ENCODE results near the gene TAS2R42. TPM values are rescaled to one million over a fixed set of nuclear protein-coding genes. Genes with fewer than 3 reads are reported as not detected.

Gene TAS2R42
- not detected for polyA plus RNA-seq (2013, experiment 1 of 2)
- polyA plus RNA-seq (2013, experiment 2 of 2) = not detected

DNA sequence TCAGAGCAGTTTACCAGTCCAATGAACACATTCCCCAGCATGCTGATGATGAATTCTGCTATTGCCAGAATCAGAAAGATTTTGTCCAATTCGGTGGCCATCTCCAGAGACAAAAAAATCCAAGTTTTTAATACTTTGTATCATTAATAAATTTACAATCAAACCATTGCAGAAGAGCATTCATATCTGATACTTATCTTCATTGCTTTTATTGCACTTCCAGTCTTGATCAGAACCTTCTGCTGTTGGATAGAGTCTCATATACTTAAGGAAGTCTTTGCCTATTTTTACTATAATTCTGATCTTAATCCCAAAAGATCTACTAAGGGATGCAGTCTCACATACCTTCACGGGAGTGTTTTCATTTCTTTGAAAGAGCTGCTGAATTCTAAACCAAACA is at the start of gene TAS2R42:
Gene TAS2R42, minus strand, starts transcription at position 101 of the 400 bp plus-strand sequence. Its CDS starts 0 bp downstream, at position 101.
- H2BK12ac ChIP-seq (ENCODE audit: low read length in 2 of 2) = no peak within 1 kb of the TSS
- H3K14ac ChIP-seq (ENCODE audit: low read length in 2 of 2) = no peak within 1 kb of the TSS
- no peaks in the 10 kb centered on the region for H3K27me3 ChIP-seq (ENCODE audit: control insufficient read depth in 1 of 2, insufficient read depth in 1 of 2, low read length in 2 of 2)
- no peak within 1 kb of the TSS for H4K8ac ChIP-seq (ENCODE audit: low read length)
- no peak within 1 kb of the TSS for H3K4me3 ChIP-seq (ENCODE audit: insufficient read depth in 1 of 2, low read depth in 1 of 2, low read length in 2 of 2)
- H3K27ac ChIP-seq (ENCODE audit: low read length, poor library complexity, severe bottlenecking) = no peak within 1 kb of the TSS
- no peak within 1 kb of the TSS for H3K9ac ChIP-seq (ENCODE audit: low read length)
- no peak within 1 kb of the TSS for H4K91ac ChIP-seq (ENCODE audit: low read length)
- H3K4ac ChIP-seq (ENCODE audit: low read depth in 1 of 2, low read length in 2 of 2) = no peak within 1 kb of the TSS
- H2AK5ac ChIP-seq (ENCODE audit: low read length, severe bottlenecking) = no peak within 1 kb of the TSS
- H3K9me3 ChIP-seq (ENCODE audit: control insufficient read depth, low read length) = no peaks in the 10 kb centered on the region
- no peak within 1 kb of the TSS for H3K4me2 ChIP-seq (ENCODE audit: low read length, poor library complexity, severe bottlenecking)
- H2AFZ ChIP-seq (ENCODE audit: low read depth, low read length) = no peak within 1 kb of the TSS
- no peak for DNase-seq
- H2BK15ac ChIP-seq (ENCODE audit: low read depth, poor library complexity, severe bottlenecking) = no peak within 1 kb of the TSS
- H2BK120ac ChIP-seq (ENCODE audit: low read depth, low read length) = no peak within 1 kb of the TSS
- H3K36me3 ChIP-seq (ENCODE audit: control insufficient read depth in 1 of 2, insufficient read depth in 2 of 2, low read depth in 1 of 2, low read length in 2 of 2) = no peaks in the 10 kb centered on the region
- no peaks in the 10 kb centered on the region for H3K4me1 ChIP-seq (ENCODE audit: control insufficient read depth, insufficient read depth, low read depth, low read length)
- no peaks in the 10 kb centered on the region for H3K79me1 ChIP-seq (replicated peaks; ENCODE audit: low read length, poor library complexity, severe bottlenecking)
- no peak within 1 kb of the TSS for H2BK5ac ChIP-seq (ENCODE audit: low read depth, low read length, poor library complexity, severe bottlenecking)
- WGBS = 92% methylated on average over 2 of the region's 2 CpGs
- H3K23ac ChIP-seq (ENCODE audit: low read length in 2 of 2) = no peak within 1 kb of the TSS
- H3K18ac ChIP-seq (ENCODE audit: low read depth in 1 of 2, low read length in 2 of 2) = no peak within 1 kb of the TSS

DNA sequence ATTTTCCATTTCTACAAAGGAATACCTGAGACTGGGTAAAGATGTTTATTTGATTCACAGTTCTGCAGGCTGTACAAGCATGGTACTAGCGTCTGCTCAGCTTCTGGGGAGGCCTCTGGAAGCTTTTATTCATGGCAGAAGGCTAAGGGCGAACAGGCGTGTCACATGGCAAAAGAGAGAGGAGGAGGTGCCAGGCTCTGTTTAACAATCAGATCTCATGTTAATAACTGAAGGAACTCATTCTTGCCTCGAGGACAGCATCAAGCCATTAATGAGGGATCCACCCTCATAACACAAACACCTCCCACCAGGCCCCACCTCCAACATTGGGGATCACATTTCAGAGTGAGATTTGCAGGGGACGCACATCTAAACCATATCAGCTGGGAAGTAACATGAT is 46.8 kb upstream of the TAS2R42 start:
- H3K4me3 ChIP-seq (ENCODE audit: insufficient read depth in 1 of 2, low read depth in 1 of 2, low read length in 2 of 2) = no peak overlapping the region
- no peak overlapping the region for H2AFZ ChIP-seq (ENCODE audit: low read depth, low read length)
- no peak overlapping the region for H2BK12ac ChIP-seq (ENCODE audit: low read length in 2 of 2)
- H3K4me1 ChIP-seq (ENCODE audit: control insufficient read depth, insufficient read depth, low read depth, low read length) = no peaks in the 10 kb centered on the region
- H3K23ac ChIP-seq (ENCODE audit: low read length in 2 of 2) = no peak overlapping the region
- no peak overlapping the region for H2BK120ac ChIP-seq (ENCODE audit: low read depth, low read length)
- no peak overlapping the region for H3K18ac ChIP-seq (ENCODE audit: low read depth in 1 of 2, low read length in 2 of 2)
- H3K27ac ChIP-seq (ENCODE audit: low read length, poor library complexity, severe bottlenecking) = no peak overlapping the region
- no peaks in the 10 kb centered on the region for H3K27me3 ChIP-seq (ENCODE audit: control insufficient read depth in 1 of 2, insufficient read depth in 1 of 2, low read length in 2 of 2)
- WGBS = 76% methylated on average over 5 of the region's 5 CpGs
- H2BK15ac ChIP-seq (ENCODE audit: low read depth, poor library complexity, severe bottlenecking) = no peak overlapping the region
- H2BK5ac ChIP-seq (ENCODE audit: low read depth, low read length, poor library complexity, severe bottlenecking) = no peak overlapping the region
- H3K79me1 ChIP-seq (replicated peaks; ENCODE audit: low read length, poor library complexity, severe bottlenecking) = no peaks in the 10 kb centered on the region
- no peak overlapping the region for H4K8ac ChIP-seq (ENCODE audit: low read length)
- H3K9ac ChIP-seq (ENCODE audit: low read length) = no peak overlapping the region
- no peak overlapping the region for H2AK5ac ChIP-seq (ENCODE audit: low read length, severe bottlenecking)
- no peaks in the 10 kb centered on the region for H3K9me3 ChIP-seq (ENCODE audit: control insufficient read depth, low read length)
- no peak overlapping the region for H3K4me2 ChIP-seq (ENCODE audit: low read length, poor library complexity, severe bottlenecking)
- H3K4ac ChIP-seq (ENCODE audit: low read depth in 1 of 2, low read length in 2 of 2) = no peak overlapping the region
- H3K14ac ChIP-seq (ENCODE audit: low read length in 2 of 2) = no peak overlapping the region
- no peak overlapping the region for H4K91ac ChIP-seq (ENCODE audit: low read length)
- DNase-seq = no peak
- no peaks in the 10 kb centered on the region for H3K36me3 ChIP-seq (ENCODE audit: control insufficient read depth in 1 of 2, insufficient read depth in 2 of 2, low read depth in 1 of 2, low read length in 2 of 2)

GRCh38 chr12:11228296-11228879 is 41.7 kb upstream of the TAS2R42 start:
- Histone ChIP-seq H2BK15ac (ENCODE audit: low read depth, poor library complexity, severe bottlenecking) (no peak overlapping the region), H3K4me2 (ENCODE audit: low read length, poor library complexity, severe bottlenecking) (no peak overlapping the region), H3K27ac (ENCODE audit: low read length, poor library complexity, severe bottlenecking) (no peak overlapping the region), H3K18ac (ENCODE audit: low read depth in 1 of 2, low read length in 2 of 2) (no peak overlapping the region), H3K27me3 (ENCODE audit: control insufficient read depth in 1 of 2, insufficient read depth in 1 of 2, low read length in 2 of 2) (no peaks in the 10 kb centered on the region), H3K14ac (ENCODE audit: low read length in 2 of 2) (no peak overlapping the region), H4K8ac (ENCODE audit: low read length) (no peak overlapping the region), H2BK12ac (ENCODE audit: low read length in 2 of 2) (no peak overlapping the region), H2AFZ (ENCODE audit: low read depth, low read length) (no peak overlapping the region), H3K23ac (ENCODE audit: low read length in 2 of 2) (no peak overlapping the region), H2BK120ac (ENCODE audit: low read depth, low read length) (no peak overlapping the region), H2BK5ac (ENCODE audit: low read depth, low read length, poor library complexity, severe bottlenecking) (no peak overlapping the region), H3K36me3 (ENCODE audit: control insufficient read depth in 1 of 2, insufficient read depth in 2 of 2, low read depth in 1 of 2, low read length in 2 of 2) (no peaks in the 10 kb centered on the region), H2AK5ac (ENCODE audit: low read length, severe bottlenecking) (no peak overlapping the region), H3K4me3 (ENCODE audit: insufficient read depth in 1 of 2, low read depth in 1 of 2, low read length in 2 of 2) (no peak overlapping the region), H4K91ac (ENCODE audit: low read length) (no peak overlapping the region), H3K4me1 (ENCODE audit: control insufficient read depth, insufficient read depth, low read depth, low read length) (no peaks in the 10 kb centered on the region), H3K9me3 (ENCODE audit: control insufficient read depth, low read length) (no peaks in the 10 kb centered on the region), H3K4ac (ENCODE audit: low read depth in 1 of 2, low read length in 2 of 2) (no peak overlapping the region), H3K9ac (ENCODE audit: low read length) (no peak overlapping the region), H3K79me1 (replicated peaks; ENCODE audit: low read length, poor library complexity, severe bottlenecking) (no peaks in the 10 kb centered on the region)
- WGBS = 20% methylated on average over 4 of the region's 5 CpGs
- peak; percentile 45 for DNase-seq

- Histone ChIP-seq H3K36me3 (ENCODE audit: control insufficient read depth in 1 of 2, insufficient read depth in 2 of 2, low read depth in 1 of 2, low read length in 2 of 2) (no peaks in the 10 kb centered on the region), H3K27ac (ENCODE audit: low read length, poor library complexity, severe bottlenecking) (no peak overlapping the region), H3K14ac (ENCODE audit: low read length in 2 of 2) (no peak overlapping the region), H3K23ac (ENCODE audit: low read length in 2 of 2) (no peak overlapping the region), H3K18ac (ENCODE audit: low read depth in 1 of 2, low read length in 2 of 2) (no peak overlapping the region), H2BK15ac (ENCODE audit: low read depth, poor library complexity, severe bottlenecking) (no peak overlapping the region), H2BK5ac (ENCODE audit: low read depth, low read length, poor library complexity, severe bottlenecking) (no peak overlapping the region), H2AK5ac (ENCODE audit: low read length, severe bottlenecking) (no peak overlapping the region), H3K4ac (ENCODE audit: low read depth in 1 of 2, low read length in 2 of 2) (no peak overlapping the region), H4K91ac (ENCODE audit: low read length) (no peak overlapping the region), H3K4me1 (ENCODE audit: control insufficient read depth, insufficient read depth, low read depth, low read length) (no peaks in the 10 kb centered on the region), H3K9me3 (ENCODE audit: control insufficient read depth, low read length) (no peaks in the 10 kb centered on the region), H3K4me3 (ENCODE audit: insufficient read depth in 1 of 2, low read depth in 1 of 2, low read length in 2 of 2) (no peak overlapping the region), H4K8ac (ENCODE audit: low read length) (no peak overlapping the region), H2BK12ac (ENCODE audit: low read length in 2 of 2) (no peak overlapping the region), H2BK120ac (ENCODE audit: low read depth, low read length) (no peak overlapping the region), H3K27me3 (ENCODE audit: control insufficient read depth in 1 of 2, insufficient read depth in 1 of 2, low read length in 2 of 2) (no peaks in the 10 kb centered on the region), H3K4me2 (ENCODE audit: low read length, poor library complexity, severe bottlenecking) (no peak overlapping the region), H3K9ac (ENCODE audit: low read length) (no peak overlapping the region), H3K79me1 (replicated peaks; ENCODE audit: low read length, poor library complexity, severe bottlenecking) (no peaks in the 10 kb centered on the region), H2AFZ (ENCODE audit: low read depth, low read length) (no peak overlapping the region)
- 88% methylated on average over 4 of the region's 4 CpGs for WGBS
- DNase-seq = no peak
These were observed 40.6 kb upstream of the TAS2R42 start for GRCh38 chr12:11227373-11227772.

Data from mesenchymal stem cell (in vitro differentiated cells and primary cell).